Measurements from ENCODE around the gene PLXNA4.
A peak's percentile ranks its signal among the peaks of the same experiment; 100 is the strongest.
"Not testable (repeated sequence)": the region's sequence is repeated elsewhere in the genome, so short reads cannot be mapped to it uniquely, and the experiment has no call there.

PLXNA4 gene

GRCh38 chr7:132407764-132408163 is 168.5 kb downstream of the PLXNA4 start:
- DNase-seq = no peak

DNA sequence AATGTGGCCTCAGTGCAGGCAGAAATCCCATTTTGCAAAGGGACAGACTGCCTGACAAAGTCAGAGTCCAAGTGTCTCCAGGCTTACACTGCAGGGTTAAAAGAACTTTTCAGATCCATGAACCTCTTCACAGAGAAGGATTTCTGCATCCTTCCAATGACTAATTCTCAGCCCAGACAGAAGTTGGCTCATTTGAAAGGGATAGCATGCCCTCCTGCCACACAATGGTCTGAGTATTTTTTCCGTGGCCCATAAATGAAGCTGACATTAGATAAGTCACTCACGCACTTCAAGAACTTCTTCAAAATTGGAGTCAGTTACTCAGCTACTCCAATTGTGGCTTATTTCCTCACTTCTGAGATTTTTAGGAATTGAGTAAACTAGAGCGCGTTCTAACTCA is 170.2 kb downstream of the PLXNA4 start:
- DNase-seq = no peak

DNA sequence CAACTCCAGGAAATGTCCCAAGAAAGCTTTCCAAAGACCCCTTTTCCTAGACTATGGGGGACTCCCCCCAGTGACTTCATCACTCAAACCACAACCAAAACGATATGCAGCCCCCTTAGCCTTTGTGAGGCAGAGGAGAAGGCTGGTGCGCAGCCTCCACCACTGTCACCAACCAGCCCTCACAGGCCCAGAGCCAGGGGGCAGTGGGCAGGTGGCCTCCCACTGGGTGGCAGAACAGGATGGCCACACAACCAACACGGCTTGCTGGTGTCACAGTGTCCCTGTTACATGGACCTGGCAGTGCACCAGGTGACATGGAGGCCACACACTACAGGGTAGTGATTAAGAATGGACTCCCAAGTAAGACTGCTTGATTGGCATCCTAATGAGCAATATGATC is 172.0 kb downstream of the PLXNA4 start:
- no peak for DNase-seq

GRCh38 chr7:132403465-132404110 is 172.7 kb downstream of the PLXNA4 start:
- DNase-seq = no peak

- DNase-seq = no peak
These were observed 173.5 kb downstream of the PLXNA4 start for GRCh38 chr7:132402751-132403245.

DNA sequence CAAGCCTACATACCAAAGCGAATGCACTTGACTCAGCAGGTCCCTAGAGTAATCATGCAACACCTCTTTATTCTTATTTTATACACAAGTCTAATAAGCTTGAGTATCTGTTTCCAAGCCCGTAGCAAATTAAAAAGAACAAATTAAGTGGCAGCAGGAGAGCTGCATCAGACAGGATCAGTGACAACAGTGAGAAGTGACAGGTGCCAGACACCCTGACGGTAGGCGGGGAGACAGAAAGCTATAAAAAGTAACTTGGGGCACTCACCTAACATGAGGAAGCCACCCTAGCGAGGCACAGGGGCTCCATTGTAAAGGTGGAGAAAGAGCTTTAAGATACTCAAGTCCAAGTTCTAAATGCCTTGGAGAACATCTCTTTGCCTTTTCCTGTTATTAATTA is 174.2 kb downstream of the PLXNA4 start:
- no peak for DNase-seq

DNA sequence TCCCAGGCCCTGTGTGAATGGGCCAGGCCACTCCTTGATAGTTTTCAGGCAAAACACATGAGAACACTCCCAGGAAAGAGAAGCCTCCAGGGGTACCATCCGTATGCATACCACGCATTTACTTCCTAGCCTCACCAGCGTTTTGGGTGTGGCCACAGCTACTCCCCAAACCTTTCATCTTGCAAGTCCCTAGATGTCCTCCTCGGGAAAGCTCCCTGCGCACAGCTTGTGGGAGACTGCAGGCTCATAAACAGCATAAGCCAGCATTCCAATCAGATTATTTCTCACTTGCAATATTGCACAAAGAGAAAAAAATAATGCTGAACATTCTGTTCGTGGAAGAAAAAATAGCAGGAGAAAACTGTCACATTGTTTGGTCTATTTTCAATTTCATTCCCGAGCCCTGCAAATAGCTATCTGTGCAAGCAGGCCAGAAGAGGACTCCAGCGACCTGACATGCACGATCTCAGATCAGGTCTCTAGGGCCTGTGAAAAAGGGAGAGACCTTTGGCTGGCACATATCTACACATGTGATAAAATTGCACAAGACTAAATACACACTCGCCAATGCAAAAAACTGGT is 175.6 kb downstream of the PLXNA4 start:
- no peak for DNase-seq

DNA sequence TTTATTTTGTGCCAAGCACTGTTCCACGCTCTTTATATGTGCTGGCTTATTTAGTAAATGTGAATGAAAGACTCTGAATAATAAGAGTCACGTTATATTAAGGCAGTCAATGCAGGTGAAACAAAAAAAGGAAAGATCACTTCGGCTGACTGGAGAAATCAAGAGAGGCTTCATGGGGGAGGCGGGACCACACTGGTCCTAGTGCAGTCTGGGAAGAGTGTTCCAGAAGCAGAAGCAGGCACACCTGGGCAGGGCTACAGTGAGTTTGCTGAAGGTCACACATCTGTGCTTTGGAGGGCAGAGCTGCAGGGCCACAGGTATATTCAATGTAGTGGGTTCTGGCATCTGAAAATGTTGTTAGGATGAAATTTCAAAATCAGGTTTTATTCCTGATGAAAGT is 176.9 kb downstream of the PLXNA4 start:
- no peak for DNase-seq

GRCh38 chr7:132398253-132398925 is 177.9 kb downstream of the PLXNA4 start:
- DNase-seq = no peak

DNA sequence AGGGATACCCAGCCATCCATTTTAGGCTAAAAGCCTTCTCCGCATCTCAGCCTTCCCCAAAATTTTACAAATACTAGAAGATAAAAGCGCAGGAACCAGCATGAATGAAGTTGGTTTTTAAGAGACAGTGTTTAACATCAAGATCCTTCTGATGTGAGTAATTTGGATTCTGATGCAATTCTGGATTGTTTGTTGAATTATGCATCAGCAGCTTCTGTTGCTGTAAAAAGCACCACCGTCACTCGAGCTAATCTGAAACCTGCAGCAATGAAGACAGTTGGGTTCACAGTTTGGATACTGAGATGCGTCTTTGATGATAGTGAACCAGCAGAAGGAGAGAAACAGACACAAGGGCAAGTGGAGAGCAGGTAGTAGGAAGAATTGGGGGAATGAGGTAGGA is 179.2 kb downstream of the PLXNA4 start:
- no peak for DNase-seq

DNA sequence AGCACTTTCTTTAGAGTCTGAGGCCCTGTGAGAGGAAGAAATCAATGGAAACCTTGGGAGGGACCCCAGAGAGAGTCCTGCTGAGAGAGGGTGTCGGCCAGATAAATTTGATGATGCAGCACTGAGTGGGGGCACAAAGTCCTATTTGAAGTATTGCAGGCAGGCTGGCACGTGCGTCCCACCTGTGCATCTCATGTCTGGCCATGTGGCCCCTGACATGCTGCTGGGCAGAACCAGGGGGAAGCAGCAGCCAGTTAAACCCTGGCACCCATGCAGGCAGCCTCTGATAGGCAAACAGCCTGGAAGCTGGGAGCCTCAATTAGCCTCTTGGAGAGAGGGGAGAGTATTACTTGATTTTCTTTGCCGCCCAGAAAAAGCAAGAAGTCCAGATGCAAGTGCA is 180.9 kb downstream of the PLXNA4 start:
- no peak for DNase-seq

- no peak for DNase-seq
These were observed 181.7 kb downstream of the PLXNA4 start for GRCh38 chr7:132394283-132395198.

DNA sequence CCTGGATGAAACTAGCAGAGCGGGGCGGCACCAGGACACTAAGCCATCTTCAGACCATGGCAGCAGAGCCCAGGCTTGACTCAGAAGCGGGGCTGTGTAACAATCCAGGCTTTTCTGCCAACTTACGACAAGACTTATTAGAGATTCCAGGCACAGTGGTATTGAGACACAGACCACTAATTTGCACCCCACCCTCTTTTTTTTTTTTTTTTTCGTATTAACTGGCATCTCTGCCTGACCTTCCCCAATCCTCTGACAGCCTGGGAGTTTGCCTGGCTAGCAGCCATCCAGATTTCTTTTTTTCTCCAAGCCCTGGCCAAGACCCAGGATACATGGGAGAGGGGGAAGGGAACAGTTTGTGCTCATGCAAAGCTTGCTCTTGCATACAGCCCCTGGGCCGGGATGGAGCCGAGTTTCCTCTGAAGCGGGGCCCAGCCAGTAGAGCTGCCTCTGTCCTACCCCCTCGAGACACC is 182.4 kb downstream of the PLXNA4 start:
- DNase-seq = no peak

DNA sequence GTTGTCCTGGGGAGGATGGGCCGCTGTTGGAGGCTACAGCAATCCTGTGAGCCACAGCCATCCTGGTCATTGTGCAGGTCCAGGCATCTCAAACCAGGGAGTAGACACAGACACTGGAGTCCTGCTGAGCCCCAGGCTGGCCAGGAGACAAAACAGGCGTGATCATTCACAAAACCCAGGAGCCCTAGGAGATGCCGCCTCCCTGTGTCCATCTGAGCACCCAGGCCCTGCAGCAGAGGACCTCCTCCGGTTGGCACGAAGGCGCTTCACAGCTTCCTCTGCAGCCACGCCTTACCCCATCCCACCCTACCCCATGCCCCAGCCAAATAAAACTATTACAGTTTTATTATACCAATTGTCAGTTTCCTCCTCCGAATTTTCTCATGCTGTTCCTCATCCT is 183.6 kb downstream of the PLXNA4 start:
- no peak for DNase-seq

DNA sequence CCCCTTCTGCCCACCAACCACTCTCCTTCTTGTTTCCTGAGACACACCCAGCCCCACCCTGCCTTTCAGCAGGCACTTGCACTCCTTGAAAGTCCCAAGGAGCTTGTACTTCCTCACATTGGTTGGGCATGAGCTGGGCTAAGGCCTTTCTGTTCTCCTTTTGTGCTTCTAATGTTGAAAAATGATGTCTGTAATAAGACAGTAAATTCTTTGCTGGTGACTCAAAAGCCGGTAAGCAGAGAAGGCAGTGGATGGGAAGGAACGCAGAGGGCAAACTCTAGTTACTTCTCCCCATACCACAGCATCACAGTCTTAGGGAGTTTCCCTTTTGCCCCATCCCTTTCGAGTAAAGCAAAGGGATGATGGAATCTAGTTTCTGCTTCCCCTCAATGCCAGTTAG is 185.6 kb downstream of the PLXNA4 start:
- DNase-seq = no peak

GRCh38 chr7:132390049-132390448 is 186.2 kb downstream of the PLXNA4 start:
- not testable (repeated sequence) for DNase-seq

DNA sequence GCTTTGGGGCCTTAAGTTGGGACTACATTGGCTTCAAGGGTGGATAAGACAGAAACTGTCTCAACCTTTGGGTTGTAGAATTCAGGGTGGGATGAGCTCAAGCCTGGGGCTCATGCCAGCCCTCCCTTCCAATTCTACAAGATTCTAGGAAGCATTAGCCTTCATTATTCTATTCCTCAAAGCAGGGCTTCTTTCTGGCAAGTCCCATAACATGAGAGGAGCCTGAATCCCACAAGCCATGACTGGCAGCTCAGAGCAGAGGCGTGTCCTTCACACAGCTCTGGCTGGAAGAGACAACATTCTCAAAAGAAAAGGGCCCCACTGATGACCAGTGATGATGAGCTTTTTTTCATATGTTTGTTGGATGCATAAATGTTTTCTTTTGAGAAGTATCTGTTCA is 187.6 kb downstream of the PLXNA4 start:
- no peak for DNase-seq

DNA sequence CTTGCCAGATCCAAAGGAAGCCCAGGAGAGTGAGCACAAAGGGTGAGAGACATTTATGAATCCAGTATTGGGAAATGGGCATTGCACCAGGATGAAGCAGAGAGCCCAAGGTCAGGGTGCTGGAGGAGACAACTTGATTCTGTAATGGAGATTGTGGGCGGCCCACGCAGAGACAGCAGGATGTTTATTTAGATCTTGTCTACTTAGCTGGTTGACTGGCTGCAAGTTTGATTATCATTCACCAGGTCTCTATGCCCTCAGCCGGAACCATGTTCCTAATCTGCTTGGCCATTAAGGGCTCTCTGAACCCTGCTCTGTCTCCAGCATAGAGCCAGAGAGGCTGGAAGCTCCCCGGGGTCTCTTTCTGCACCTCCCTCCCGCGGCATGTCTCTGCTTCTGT is 188.7 kb downstream of the PLXNA4 start:
- no peak for DNase-seq

- DNase-seq = peak; percentile 5
These were observed 190.0 kb downstream of the PLXNA4 start for GRCh38 chr7:132386201-132386681.

DNA sequence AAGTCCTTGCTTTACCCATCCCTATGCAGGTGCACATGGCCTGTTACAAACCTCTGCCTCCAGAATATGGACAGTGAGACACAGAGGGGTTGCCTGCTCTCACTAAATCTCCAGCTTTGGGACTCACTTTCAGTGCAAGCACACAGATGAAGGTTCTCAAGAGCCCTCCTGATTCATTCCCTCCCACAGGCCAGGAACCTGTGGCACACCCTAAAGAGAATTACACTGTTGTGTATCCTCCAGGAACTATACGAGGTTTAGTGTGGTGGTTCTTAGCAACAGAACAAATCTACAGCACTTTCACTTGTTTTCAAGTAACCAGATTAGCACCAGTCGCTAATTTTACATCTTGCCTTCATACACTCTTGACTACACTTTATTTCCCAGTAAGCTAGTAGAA is 192.3 kb downstream of the PLXNA4 start:
- no peak for DNase-seq

DNA sequence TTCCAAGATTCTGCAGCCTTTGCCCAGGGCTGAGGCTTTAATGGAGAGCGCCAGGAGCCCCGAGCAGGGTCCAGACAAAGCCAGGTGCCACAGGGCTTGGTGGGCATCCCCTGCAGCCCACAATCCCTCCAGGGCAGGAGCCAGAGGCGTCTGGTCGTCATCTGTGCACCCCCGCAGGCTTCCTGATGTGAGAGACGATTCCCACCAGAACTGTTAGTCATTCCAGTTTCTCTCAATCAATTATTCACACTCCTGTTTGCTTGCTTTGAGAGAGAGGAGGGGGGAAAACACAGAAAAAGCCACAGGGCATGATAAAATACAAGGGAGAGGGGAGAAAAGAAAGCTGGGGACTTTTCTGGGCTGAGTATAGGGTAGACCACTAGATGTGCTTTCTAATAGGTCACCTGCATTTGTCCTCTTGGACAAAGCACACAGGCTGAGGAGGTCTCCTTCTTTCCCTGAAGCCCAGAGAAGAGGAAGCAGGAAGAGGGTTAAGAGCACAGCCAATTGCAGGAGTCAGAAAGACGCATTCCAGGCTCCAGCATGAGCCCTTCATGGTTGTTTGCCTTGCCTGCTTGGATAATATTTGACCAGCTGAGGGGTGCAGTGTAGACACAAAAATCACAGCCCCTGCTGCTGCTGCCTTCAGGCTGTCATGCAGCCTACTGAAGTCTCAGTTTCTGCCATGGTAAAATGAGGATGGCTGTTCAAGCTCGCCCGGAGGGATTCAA is 194.4 kb downstream of the PLXNA4 start:
- no peak for DNase-seq

DNA sequence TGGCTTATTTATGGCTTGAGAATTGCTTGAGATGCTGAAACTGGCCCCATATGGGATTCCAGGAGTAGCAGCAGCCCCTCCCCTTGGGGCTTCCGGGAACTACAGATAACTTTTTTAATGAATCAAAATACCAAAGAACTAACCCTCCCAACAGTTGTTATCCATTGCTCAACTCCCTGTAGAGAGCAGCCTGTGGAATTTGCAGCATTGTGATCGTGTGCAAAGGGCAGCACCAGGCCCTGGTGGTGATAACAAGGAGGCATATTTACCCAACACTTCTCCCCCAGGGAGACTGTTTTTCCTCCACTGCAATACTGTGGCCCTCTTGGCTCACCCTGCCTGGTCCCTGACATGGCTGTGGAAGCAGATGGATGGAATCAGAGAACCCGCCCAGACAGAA is 196.2 kb downstream of the PLXNA4 start:
- no peak for DNase-seq
